ENCODE results near the gene YIF1B.

GRCh38 chr19:38360839-38361631 lies 45.3 kb upstream of the YIF1B start:
- TF ChIP-seq, protein P1, sequence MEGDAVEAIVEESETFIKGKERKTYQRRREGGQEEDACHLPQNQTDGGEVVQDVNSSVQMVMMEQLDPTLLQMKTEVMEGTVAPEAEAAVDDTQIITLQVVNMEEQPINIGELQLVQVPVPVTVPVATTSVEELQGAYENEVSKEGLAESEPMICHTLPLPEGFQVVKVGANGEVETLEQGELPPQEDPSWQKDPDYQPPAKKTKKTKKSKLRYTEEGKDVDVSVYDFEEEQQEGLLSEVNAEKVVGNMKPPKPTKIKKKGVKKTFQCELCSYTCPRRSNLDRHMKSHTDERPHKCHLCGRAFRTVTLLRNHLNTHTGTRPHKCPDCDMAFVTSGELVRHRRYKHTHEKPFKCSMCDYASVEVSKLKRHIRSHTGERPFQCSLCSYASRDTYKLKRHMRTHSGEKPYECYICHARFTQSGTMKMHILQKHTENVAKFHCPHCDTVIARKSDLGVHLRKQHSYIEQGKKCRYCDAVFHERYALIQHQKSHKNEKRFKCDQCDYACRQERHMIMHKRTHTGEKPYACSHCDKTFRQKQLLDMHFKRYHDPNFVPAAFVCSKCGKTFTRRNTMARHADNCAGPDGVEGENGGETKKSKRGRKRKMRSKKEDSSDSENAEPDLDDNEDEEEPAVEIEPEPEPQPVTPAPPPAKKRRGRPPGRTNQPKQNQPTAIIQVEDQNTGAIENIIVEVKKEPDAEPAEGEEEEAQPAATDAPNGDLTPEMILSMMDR (optimal IDR thresholded peaks at IDR 0.05 in 1 of 3, IDR thresholded peaks at IDR 0.05 in 1 of 3, conservative IDR thresholded peaks at IDR 0.05 in 1 of 3; ENCODE audit: extremely low read depth in 1 of 3, insufficient read depth in 2 of 3, low read length in 3 of 3) = no peak
- TF ChIP-seq EZH2 (IDR thresholded peaks at IDR 0.05; ENCODE audit: low read length) = no peak
